ENCODE data around the gene HSPB9.

Gene HSPB9

GRCh38 chr17:42101513-42102292 is 20.9 kb upstream of the HSPB9 start:
- DNase-seq (ENCODE audit: low spot score): peak; percentile 42

GRCh38 chr17:42103221-42103954 is 19.2 kb upstream of the HSPB9 start:
- DNase-seq (ENCODE audit: low spot score): no peak

- DNase-seq (ENCODE audit: low spot score): no peak
Observed at GRCh38 chr17:42104264-42104663, 18.3 kb upstream of the HSPB9 start.

GRCh38 chr17:42106009-42106408 is 16.6 kb upstream of the HSPB9 start:
- DNase-seq (ENCODE audit: low spot score): no peak

GRCh38 chr17:42107124-42107523 is 15.5 kb upstream of the HSPB9 start:
- no peak for DNase-seq (ENCODE audit: low spot score)

GRCh38 chr17:42107597-42108576 is 14.7 kb upstream of the HSPB9 start:
- peak; percentile 66 for DNase-seq (ENCODE audit: low spot score)

- no peak for DNase-seq (ENCODE audit: low spot score)
Observed at GRCh38 chr17:42109086-42109485, 13.5 kb upstream of the HSPB9 start.

- DNase-seq (ENCODE audit: low spot score): no peak
Observed at GRCh38 chr17:42110301-42111264, 12.0 kb upstream of the HSPB9 start.

GRCh38 chr17:42111265-42111636 is 11.4 kb upstream of the HSPB9 start:
- DNase-seq (ENCODE audit: low spot score): no peak

- DNase-seq (ENCODE audit: low spot score): peak; percentile 17
Observed at GRCh38 chr17:42111871-42112551, 10.6 kb upstream of the HSPB9 start.

GRCh38 chr17:42112552-42113176 is 9.9 kb upstream of the HSPB9 start, which contains the start of gene DHX58:
TSS of gene DHX58 (minus strand) at chr17:42112714. CDS start at chr17:42111892, 822 bp downstream.
- peak; percentile 80 for DNase-seq (ENCODE audit: low spot score)

- no peak for DNase-seq (ENCODE audit: low spot score)
Observed at GRCh38 chr17:42113293-42114069, 9.1 kb upstream of the HSPB9 start.

GRCh38 chr17:42114118-42114517 is 8.5 kb upstream of the HSPB9 start:
- no peak for DNase-seq (ENCODE audit: low spot score)

- DNase-seq (ENCODE audit: low spot score): peak; percentile 71
Observed at GRCh38 chr17:42116705-42117396, 5.8 kb upstream of the HSPB9 start.

- no peak for DNase-seq (ENCODE audit: low spot score)
Observed at GRCh38 chr17:42117397-42118125, 5.0 kb upstream of the HSPB9 start.

GRCh38 chr17:42118126-42118510 is 4.5 kb upstream of the HSPB9 start:
- no peak for DNase-seq (ENCODE audit: low spot score)

GRCh38 chr17:42118545-42118944 is 4.1 kb upstream of the HSPB9 start:
- no peak for DNase-seq (ENCODE audit: low spot score)

GRCh38 chr17:42119301-42119700 is 3.3 kb upstream of the HSPB9 start:
- no peak for DNase-seq (ENCODE audit: low spot score)
